ENCODE data around the gene OLFML2B. TPM values are rescaled to one million over a fixed set of nuclear protein-coding genes. Genes with fewer than 3 reads are reported as not detected.

Gene OLFML2B
- total and polyA plus RNA-seq, 2 of the 4 experiments (the other 2 are of a cell fraction), result 0.36 to 0.74 TPM

- Histone ChIP-seq H3K23ac (ENCODE audit: low read depth, low read length) (no peak overlapping the region), H3K27ac (ENCODE audit: insufficient read depth, low read length) (no peak overlapping the region), H3K27me3 (ENCODE audit: control insufficient read depth, insufficient read depth, low read length) (peaks cover 11% of the 10 kb centered on the region), H2BK20ac (ENCODE audit: low read depth, low read length) (no peak overlapping the region), H3K9me3 (ENCODE audit: control insufficient read depth, insufficient read depth, low read length) (no peaks in the 10 kb centered on the region), H4K8ac (ENCODE audit: low read depth in 2 of 2, low read length in 2 of 2) (no peak overlapping the region), H3K4ac (ENCODE audit: low read depth, low read length) (no peak overlapping the region), H3K36me3 (ENCODE audit: control insufficient read depth, insufficient read depth, low read length) (no peaks in the 10 kb centered on the region), H2BK5ac (ENCODE audit: low read depth, low read length, poor library complexity, severe bottlenecking) (no peak overlapping the region), H3K4me1 (ENCODE audit: control insufficient read depth, insufficient read depth, low read length) (peaks cover 3% of the 10 kb centered on the region; the same call in 1 of the 2 replicates), H3K18ac (ENCODE audit: low read depth, low read length) (no peak overlapping the region), H3K4me3 (ENCODE audit: insufficient read depth, low read depth, low read length) (no peak overlapping the region), H3K14ac (replicated peaks; ENCODE audit: low read depth, low read length) (no peak overlapping the region), H2BK15ac (ENCODE audit: low read depth, low read length) (no peak overlapping the region), H2AFZ (replicated peaks; ENCODE audit: low read length, poor library complexity) (no peak overlapping the region), H2AK5ac (ENCODE audit: low read depth, low read length) (no peak overlapping the region), H3K9ac (ENCODE audit: low read depth, low read length) (no peak overlapping the region), H3K56ac (ENCODE audit: extremely low read depth, insufficient read depth, low read length) (no peak overlapping the region), H4K20me1 (ENCODE audit: insufficient read depth, low read length) (no peaks in the 10 kb centered on the region), H3K9me1 (ENCODE audit: insufficient read depth, low read length) (peaks cover 3% of the 10 kb centered on the region; the same call in 1 of the 2 replicates), H3K4me2 (ENCODE audit: low read depth, low read length) (no peak overlapping the region), H2BK120ac (ENCODE audit: low read depth, low read length) (no peak overlapping the region), H4K91ac (ENCODE audit: insufficient read depth, low read depth, low read length) (no peak overlapping the region), H2AK9ac (replicated peaks; ENCODE audit: low read depth, low read length, poor library complexity) (no peak overlapping the region), H3K79me1 (ENCODE audit: low read depth in 1 of 2, low read length in 2 of 2) (no peaks in the 10 kb centered on the region), H4K5ac (ENCODE audit: low read depth, low read length) (no peak overlapping the region)
- ChIA-PET POLR2A (ENCODE audit: unreplicated experiment) (no interaction called here), CTCF (interaction anchor here (0.6 to 0.9 kb wide), 2 partner anchors 8 to 332 kb away, joined by 3 to 4 read pairs; no protein-coding TSS in a partner anchor)
- BruUV-seq (replicated peaks), result no TSS peak
- TF ChIP-seq CEBPB (IDR thresholded peaks at IDR 0.05; ENCODE audit: low read depth, low read length) (no peak), USF2 (IDR thresholded peaks at IDR 0.05; ENCODE audit: low read depth, low read length) (no peak), CHD1 (IDR thresholded peaks at IDR 0.05; ENCODE audit: low read depth, low read length) (no peak), RCOR1 (IDR thresholded peaks at IDR 0.05; ENCODE audit: insufficient replicate concordance, low read length) (no peak)
- dilution Hi-C loops (cut with HindIII; ENCODE audit: low sequenced_read_pairs, unreplicated experiment), result no loop called here
- WGBS, 2 experiments (ENCODE audit: extremely low coverage in 2 of 2, insufficient read length in 1 of 2), result no CpG with 5 or more reads among the region's 3 CpGs
- intact Hi-C loops (cut with micrococcal nuclease), result loop anchor here (5.0 to 10.0 kb wide), 3 partner anchors 503 to 745 kb away; partner anchors contain the start of gene UAP1
- no peak for ATAC-seq (ENCODE audit: low read depth)
- DNase-seq, result no peak
- in situ Hi-C loops (cut with MboI; ENCODE audit: low sequenced_read_pairs), result loop anchor here (5.0 kb wide), 3 partner anchors 218 to 438 kb away; partner anchors contain the start of gene UHMK1
These were observed 36.1 kb upstream of the OLFML2B start for GRCh38 chr1:162059721-162060120.

Measured in IMR-90 (cell line).